Ovary (tissue), 9 donors: ENCODE data around the gene SETD4. TPM values are rescaled to one million over a fixed set of nuclear protein-coding genes. Genes with fewer than 3 reads are reported as not detected.

Experiments used
- DNase-seq, 5 donors: peaks; one replicate each; pipeline ENCODE4 v3.0.0-alpha.2; 2019 to 2020
- H3K27ac ChIP-seq, 2 donors: fragments of 200-600 bp; one replicate each; pipeline versions ENCODE4 v1.5.1 to v1.8.0; 2019 to 2022
- H3K27me3 ChIP-seq: fragments of 200-600 bp; one replicate; pipeline ENCODE4 v1.8.0; 2022
- H3K36me3 ChIP-seq: fragments of 200-600 bp; sonication (generic); one replicate; pipeline ENCODE4 v1.5.1; 2019
- H3K4me1 ChIP-seq: one replicate; pipeline ENCODE4 v1.8.1; 2013; ENCODE audit warnings: mild to moderate bottlenecking, moderate library complexity; ENCODE audit not compliant: insufficient read depth
- H3K4me3 ChIP-seq: fragments of 200-600 bp; sonication (generic); one replicate; pipeline ENCODE4 v1.5.1; 2017
- H3K9me3 ChIP-seq, 2 donors: fragments of 200-600 bp in 1 of 2; sonication (generic) in 1 of 2; one replicate each; pipeline versions ENCODE4 v1.5.1 to v1.8.1; 2013 to 2019; ENCODE audit warnings: mild to moderate bottlenecking in 1 of 2, moderate library complexity in 1 of 2
- EP300 ChIP-seq: sonication (generic); formaldehyde crosslinking; IDR thresholded peaks from one replicate; pipeline ENCODE4 v1.6.1; 2017; ENCODE audit warnings: antibody characterized with exemption
- POLR2A ChIP-seq: fragments of 450-650 bp; IDR thresholded peaks from one replicate; pipeline ENCODE4 v1.6.1; 2017; ENCODE audit warnings: antibody characterized with exemption, mild to moderate bottlenecking, moderate library complexity
- WGBS, 3 donors: extraction: QIAGEN DNeasy Blood & Tissue Kit in 1 of 3; methylation state at CpG; one replicate each; pipeline versions ENCODE4 v1.1.5 to v1.1.7; 2013 to 2017; 5-methylcytosine and 5-hydroxymethylcytosine counted together
- intact Hi-C, 4 donors: fragments of 100-400 bp; cut with DNase I; formaldehyde crosslinking; loops; one replicate each; pipeline versions ENCODE4 v1.11.0 to v1.15.1; 2022 to 2023
- polyA plus RNA-seq, 2 donors: library from polyadenylated mRNA; stranded (reverse); fragments of 200-250 nt in 1 of 2; fragments of 350-450 nt in 1 of 2; fragmentation: Illumina TruSeq in 1 of 2; extraction: RNeasy Lipid Tissue Mini Kit (QIAGEN cat#74804) in 1 of 2; gene quantifications; one replicate each; pipeline ENCODE4 v1.2.3, GENCODE V29; 2013 to 2014
- total RNA-seq, 7 donors: library from RNA; depleted of rRNA in 2 of 7; stranded (reverse); fragments of >200 nt in 2 of 7; fragmentation: NEBNext Ultra II Directional in 3 of 7; extraction: Animal tissue kit (Norgen Biotek cat#: 25700) in 3 of 7; gene quantifications; one replicate each; pipeline versions ENCODE4 v1.1.0 to v1.2.4, GENCODE V29; 2016 to 2023
- TF ChIP-seq, protein P1 (sequence below), 3 donors: fragments of 450-650 bp in 2 of 3; fragments of 200-600 bp in 1 of 3; IDR thresholded peaks; one replicate each; pipeline versions ENCODE4 v1.5.1 to v1.8.0; 2016 to 2022; ENCODE audit warnings: antibody characterized with exemption in 3 of 3, mild to moderate bottlenecking in 1 of 3
- donor health status: DM: no; HTN: no; CAD: no; lungs with moderate emphysema.
- donor health status: DM: no; HTN: no; CAD: no.
- donor health status: Bipolar disorder and iron deficiency.
- donor health status: DM: yes; HTN: yes; CAD: no.
- donor health status: DM: no; HTN: no; CAD: no.
- donor health status: DM: yes; HTN: yes; CAD: no.

The SETD4 gene
- total and polyA plus RNA-seq, 9 donors, result 11.6 to 22.9 (median 15.6) TPM

- Histone ChIP-seq H3K4me3 (no peak overlapping the region), H3K27ac (no peak overlapping the region), H3K4me1 (no peaks in the 10 kb centered on the region), H3K36me3 (no peaks in the 10 kb centered on the region), H3K9me3 (no peaks in the 10 kb centered on the region), H3K27me3 (no peaks in the 10 kb centered on the region)
- intact Hi-C loops, result no loop called here
- TF ChIP-seq POLR2A (no peak), EP300 (no peak)
- TF ChIP-seq, protein P1, sequence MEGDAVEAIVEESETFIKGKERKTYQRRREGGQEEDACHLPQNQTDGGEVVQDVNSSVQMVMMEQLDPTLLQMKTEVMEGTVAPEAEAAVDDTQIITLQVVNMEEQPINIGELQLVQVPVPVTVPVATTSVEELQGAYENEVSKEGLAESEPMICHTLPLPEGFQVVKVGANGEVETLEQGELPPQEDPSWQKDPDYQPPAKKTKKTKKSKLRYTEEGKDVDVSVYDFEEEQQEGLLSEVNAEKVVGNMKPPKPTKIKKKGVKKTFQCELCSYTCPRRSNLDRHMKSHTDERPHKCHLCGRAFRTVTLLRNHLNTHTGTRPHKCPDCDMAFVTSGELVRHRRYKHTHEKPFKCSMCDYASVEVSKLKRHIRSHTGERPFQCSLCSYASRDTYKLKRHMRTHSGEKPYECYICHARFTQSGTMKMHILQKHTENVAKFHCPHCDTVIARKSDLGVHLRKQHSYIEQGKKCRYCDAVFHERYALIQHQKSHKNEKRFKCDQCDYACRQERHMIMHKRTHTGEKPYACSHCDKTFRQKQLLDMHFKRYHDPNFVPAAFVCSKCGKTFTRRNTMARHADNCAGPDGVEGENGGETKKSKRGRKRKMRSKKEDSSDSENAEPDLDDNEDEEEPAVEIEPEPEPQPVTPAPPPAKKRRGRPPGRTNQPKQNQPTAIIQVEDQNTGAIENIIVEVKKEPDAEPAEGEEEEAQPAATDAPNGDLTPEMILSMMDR (IDR thresholded peaks at IDR 0.05), result no peak
- DNase-seq, result no peak
- 72 to 78% (median 76%) methylated on average over 10 of the region's 10 CpGs for WGBS, 3 donors
These were observed 7.2 kb downstream of the SETD4 start for GRCh38 chr21:36052860-36053714.

DNA sequence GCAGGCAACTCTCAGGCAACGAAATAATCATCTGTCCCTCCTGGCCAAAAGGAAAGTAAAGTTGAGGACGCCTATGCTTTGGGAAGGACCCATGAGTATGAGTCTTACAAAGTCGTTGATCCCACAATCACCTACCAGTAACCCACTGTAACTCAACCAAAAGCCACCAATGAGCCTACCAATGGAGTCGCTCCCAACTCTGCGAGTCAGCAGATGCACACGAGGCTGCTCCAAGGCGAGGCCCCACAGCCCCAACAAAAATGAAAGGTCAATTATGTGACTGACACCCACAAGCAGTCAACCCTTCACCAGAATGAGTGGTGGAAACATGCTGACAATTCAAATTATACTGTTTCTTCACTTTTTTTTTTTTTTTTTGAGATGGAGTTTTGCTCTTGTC lies 12.0 kb downstream of the SETD4 start:
- no peaks in the 10 kb centered on the region for H3K4me1 ChIP-seq
- intact Hi-C loops, result no loop called here
- H3K27me3 ChIP-seq, result no peaks in the 10 kb centered on the region
- no peak overlapping the region for H3K4me3 ChIP-seq
- H3K9me3 ChIP-seq, result no peaks in the 10 kb centered on the region
- DNase-seq, result no peak
- H3K36me3 ChIP-seq, result no peaks in the 10 kb centered on the region
- 93 to 95% (median 95%) methylated on average over 7 of the region's 7 CpGs for WGBS, 3 donors
- no peak overlapping the region for H3K27ac ChIP-seq
- TF ChIP-seq POLR2A, result no peak
- TF ChIP-seq EP300, result no peak
- TF ChIP-seq, protein P1 (IDR thresholded peaks at IDR 0.05), result no peak

DNA sequence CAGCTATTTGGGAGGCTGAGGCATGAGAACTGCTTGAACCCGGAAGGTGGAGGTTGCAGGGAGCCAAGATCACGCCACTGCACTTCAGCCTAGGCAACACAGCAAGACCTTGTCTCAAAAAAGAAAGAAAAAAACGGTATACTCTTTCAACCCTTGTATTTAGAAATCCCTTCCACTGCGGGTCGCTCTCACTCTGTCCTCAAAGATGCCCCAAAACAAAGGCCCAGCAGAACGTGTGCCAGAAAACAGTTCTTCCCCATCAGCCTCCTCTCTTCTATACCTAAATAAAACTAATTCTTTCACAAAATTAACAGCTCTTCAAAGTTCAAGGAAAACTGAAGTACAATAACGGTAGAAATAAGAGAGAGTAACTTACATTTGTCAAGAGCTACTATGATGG lies 13.2 kb downstream of the SETD4 start:
- no peak overlapping the region for H3K4me3 ChIP-seq
- TF ChIP-seq, protein P1 (IDR thresholded peaks at IDR 0.05), result no peak
- no peak for TF ChIP-seq EP300
- no peak for TF ChIP-seq POLR2A
- H3K9me3 ChIP-seq, result no peaks in the 10 kb centered on the region
- H3K4me1 ChIP-seq, result no peaks in the 10 kb centered on the region
- H3K36me3 ChIP-seq, result no peaks in the 10 kb centered on the region
- intact Hi-C loops, result no loop called here
- no peak overlapping the region for H3K27ac ChIP-seq
- DNase-seq, result no peak
- 74 to 90% (median 83%) methylated on average over 7 of the region's 7 CpGs for WGBS, 3 donors
- H3K27me3 ChIP-seq, result no peaks in the 10 kb centered on the region

DNA sequence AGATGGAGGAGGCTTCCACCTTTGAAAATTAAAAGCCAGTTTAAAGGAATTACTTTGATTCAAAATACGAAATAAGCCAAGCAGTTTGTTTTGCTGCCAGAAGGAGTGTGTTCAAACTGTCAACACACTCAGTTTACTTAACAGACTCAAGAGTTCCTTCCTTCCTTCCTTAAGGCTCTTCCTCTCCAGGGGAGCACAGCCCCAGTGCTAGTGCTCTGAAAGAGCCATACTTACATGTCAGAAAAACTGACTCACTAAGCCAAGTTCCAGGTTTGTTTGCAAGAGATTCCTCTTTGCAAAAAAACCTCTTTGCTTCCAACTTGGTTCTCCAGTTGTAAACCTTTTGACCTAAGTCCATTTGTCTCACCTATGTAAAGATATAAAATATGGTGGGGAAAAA lies 14.3 kb downstream of the SETD4 start:
- H3K36me3 ChIP-seq, result no peaks in the 10 kb centered on the region
- TF ChIP-seq, protein P1 (IDR thresholded peaks at IDR 0.05), result no peak
- TF ChIP-seq POLR2A (no peak), EP300 (no peak)
- no peaks in the 10 kb centered on the region for H3K27me3 ChIP-seq
- DNase-seq, result no peak
- no peak overlapping the region for H3K27ac ChIP-seq
- no peak overlapping the region for H3K4me3 ChIP-seq
- intact Hi-C loops, result no loop called here
- 47 to 67% (median 52%) methylated on average over 1 of the region's 1 CpG for WGBS, 3 donors
- no peaks in the 10 kb centered on the region for H3K9me3 ChIP-seq
- no peaks in the 10 kb centered on the region for H3K4me1 ChIP-seq
